Smooth muscle cell (in vitro differentiated cells): ENCODE data around the gene TSC22D4. TPM values are rescaled to one million over a fixed set of nuclear protein-coding genes. Genes with fewer than 3 reads are reported as not detected.
A peak's percentile ranks its signal among the peaks of the same experiment; 100 is the strongest.
"Not testable (repeated sequence)": the region's sequence is repeated elsewhere in the genome, so short reads cannot be mapped to it uniquely, and the experiment has no call there.

ENCODE experiments used
- DNase-seq: peaks from one replicate; lab custom pipeline; 2025; ENCODE audit not compliant: unreplicated experiment; lab: John Stamatoyannopoulos, UW
- H2AFZ ChIP-seq: fragments of 200-600 bp; sonication (generic); 2 replicates; pipeline ENCODE4 v1.6.0; 2016; ENCODE audit warnings: antibody characterized with exemption, low read depth, mild to moderate bottlenecking
- H3F3A ChIP-seq: fragments of 200-600 bp; sonication (generic); 2 replicates; pipeline ENCODE4 v1.6.0; 2017; ENCODE audit warnings: antibody characterized with exemption, low read depth
- H3K27ac ChIP-seq: fragments of 200-600 bp; sonication (generic); 2 replicates; pipeline ENCODE4 v1.5.1; 2016; ENCODE audit warnings: low read depth, mild to moderate bottlenecking
- H3K27me3 ChIP-seq: fragments of 200-600 bp; sonication (generic); 2 replicates; pipeline ENCODE4 v1.6.1; 2016; ENCODE audit warnings: low read depth, mild to moderate bottlenecking
- H3K36me3 ChIP-seq: fragments of 200-600 bp; sonication (generic); 2 replicates; pipeline ENCODE4 v1.5.1; 2016; ENCODE audit warnings: low read depth
- H3K4me1 ChIP-seq: fragments of 200-600 bp; sonication (generic); 2 replicates; pipeline ENCODE4 v1.5.1; 2016; ENCODE audit warnings: low read depth
- H3K4me2 ChIP-seq: fragments of 200-600 bp; sonication (generic); 2 replicates; pipeline ENCODE4 v1.6.0; 2016; ENCODE audit warnings: mild to moderate bottlenecking
- H3K4me3 ChIP-seq: fragments of 200-600 bp; sonication (generic); 2 replicates; pipeline ENCODE4 v1.5.1; 2016; ENCODE audit warnings: mild to moderate bottlenecking
- H3K79me2 ChIP-seq: fragments of 200-600 bp; sonication (generic); 2 replicates; pipeline ENCODE4 v1.6.0; 2016; ENCODE audit warnings: low read depth, mild to moderate bottlenecking
- H3K9ac ChIP-seq: fragments of 200-600 bp; sonication (generic); 2 replicates; pipeline ENCODE4 v1.6.0; 2016; ENCODE audit warnings: low read depth
- H3K9me3 ChIP-seq: fragments of 200-600 bp; sonication (generic); replicated peaks from 2 replicates; pipeline ENCODE4 v1.5.1; 2016; ENCODE audit warnings: low read depth
- H4K20me1 ChIP-seq: fragments of 200-600 bp; sonication (generic); 2 replicates; pipeline ENCODE4 v1.6.0; 2016; ENCODE audit warnings: low read depth
- CTCF ChIP-seq: fragments of 200-600 bp; sonication (generic); IDR thresholded peaks from 2 replicates; pipeline ENCODE4 v1.5.1; 2017; ENCODE audit warnings: borderline replicate concordance, mild to moderate bottlenecking, antibody characterized with exemption; ENCODE audit not compliant: insufficient read depth, poor library complexity, severe bottlenecking
- WGBS: methylation state at CpG from one replicate; pipeline ENCODE4 v1.1.7; 2016; ENCODE audit warnings: low lambda C conversion rate; 5-methylcytosine and 5-hydroxymethylcytosine counted together
- polyA plus RNA-seq: library from polyadenylated mRNA; unstranded; fragments of >200 nt; fragmentation: Nextera tagmentation; extraction: Ambion mirVana; gene quantifications from 2 replicates; pipeline ENCODE4 v1.2.1, GENCODE V29; 2016
- total RNA-seq: library from RNA; depleted of rRNA; stranded (reverse); fragments of >200 nt; gene quantifications from 2 replicates; pipeline ENCODE4 v1.2.3, GENCODE V29; 2014

Gene TSC22D4
- total RNA-seq (14.5 and 20.0 TPM in 2 replicates), polyA plus RNA-seq (46.9 and 51.1 TPM in 2 replicates)

GRCh38 chr7:100478958-100479660 lies at the start of gene TSC22D4:
Gene TSC22D4, minus strand, starts transcription at chr7:100479214. Its CDS starts 1,176 bp downstream, at chr7:100478038.
- H4K20me1 ChIP-seq = peaks cover 36% of the 10 kb centered on the region
- H3K36me3 ChIP-seq = no peaks in the 10 kb centered on the region
- peak within 1 kb of the TSS; percentile 99 for H3K4me2 ChIP-seq
- H3K79me2 ChIP-seq = peaks cover 31% of the 10 kb centered on the region
- H2AFZ ChIP-seq = peak within 1 kb of the TSS; percentile 13
- peak within 1 kb of the TSS; percentile 72 for H3K27ac ChIP-seq
- no peaks in the 10 kb centered on the region for H3K27me3 ChIP-seq
- H3K4me3 ChIP-seq = peak within 1 kb of the TSS; percentile 90
- no peaks in the 10 kb centered on the region for H3F3A ChIP-seq
- peaks cover 16% of the 10 kb centered on the region for H3K4me1 ChIP-seq
- WGBS = under 1% methylated on average over 18 of the region's 27 CpGs
- no peak for TF ChIP-seq CTCF
- DNase-seq = peak; percentile 94
- no peaks in the 10 kb centered on the region for H3K9me3 ChIP-seq
- peak within 1 kb of the TSS; percentile 83 for H3K9ac ChIP-seq

- not testable (repeated sequence) for DNase-seq, H3K36me3 ChIP-seq, H3K4me2 ChIP-seq, H3K4me3 ChIP-seq, H3K27ac ChIP-seq, H4K20me1 ChIP-seq, H2AFZ ChIP-seq, H3K9me3 ChIP-seq, H3K27me3 ChIP-seq, H3K9ac ChIP-seq, H3F3A ChIP-seq, H3K4me1 ChIP-seq, H3K79me2 ChIP-seq
- 79% methylated on average over 12 of the region's 12 CpGs for whole genome bisulfite sequencing
Observed at GRCh38 chr7:100528108-100528866, 49.3 kb upstream of the TSC22D4 start.

GRCh38 chr7:100523192-100523591 lies 44.2 kb upstream of the TSC22D4 start:
- DNase-seq = not testable (repeated sequence)
- no CpG with 5 or more reads among the region's 34 CpGs for WGBS

GRCh38 chr7:100521909-100522593 lies 43.0 kb upstream of the TSC22D4 start:
- not testable (repeated sequence) for H4K20me1 ChIP-seq, H3K27me3 ChIP-seq, H3K36me3 ChIP-seq, H3K4me1 ChIP-seq, H3K9me3 ChIP-seq, H3K4me2 ChIP-seq, H3K9ac ChIP-seq, H3K79me2 ChIP-seq, H3K27ac ChIP-seq, H3K4me3 ChIP-seq, H2AFZ ChIP-seq, DNase-seq, H3F3A ChIP-seq
- 96% methylated on average over 2 of the region's 3 CpGs for WGBS

More at GRCh38 chr7:100523192-100523591, 44.2 kb upstream of the TSC22D4 start:
- not testable (repeated sequence) for H3K4me1 ChIP-seq, H3K9me3 ChIP-seq, H3K27ac ChIP-seq, H3K4me3 ChIP-seq, H3K36me3 ChIP-seq, H3F3A ChIP-seq, H3K4me2 ChIP-seq, H3K79me2 ChIP-seq, H4K20me1 ChIP-seq, H2AFZ ChIP-seq, H3K9ac ChIP-seq, H3K27me3 ChIP-seq

- 89% methylated on average over 2 of the region's 2 CpGs for WGBS
Observed at GRCh38 chr7:100521076-100521475, 42.1 kb upstream of the TSC22D4 start.

More at GRCh38 chr7:100521076-100521475, 42.1 kb upstream of the TSC22D4 start:
- Histone ChIP-seq H3K9me3 (no peaks in the 10 kb centered on the region), H4K20me1 (no peaks in the 10 kb centered on the region), H3K27me3 (no peaks in the 10 kb centered on the region), H3K4me1 (no peaks in the 10 kb centered on the region), H3K4me3 (no peak overlapping the region), H2AFZ (no peak overlapping the region), H3K4me2 (no peak overlapping the region), H3F3A (peaks cover 4% of the 10 kb centered on the region), H3K27ac (no peak overlapping the region), H3K79me2 (no peaks in the 10 kb centered on the region), H3K9ac (no peak overlapping the region), H3K36me3 (no peaks in the 10 kb centered on the region)
- TF ChIP-seq CTCF = no peak
- DNase-seq = no peak
